ENCODE results near the gene COL11A2.

COL11A2 gene

GRCh38 chr6:33191383-33192104 is 723 bp downstream of the COL11A2 start:
- no peak for DNase-seq

- DNase-seq, result no peak
These were observed 1.7 kb downstream of the COL11A2 start for GRCh38 chr6:33190504-33191107.

- DNase-seq, result no peak
These were observed 2.4 kb downstream of the COL11A2 start for GRCh38 chr6:33189625-33190448.

GRCh38 chr6:33189164-33189563 is 3.1 kb downstream of the COL11A2 start:
- no peak for DNase-seq

GRCh38 chr6:33187809-33188208 is 4.5 kb downstream of the COL11A2 start:
- no peak for DNase-seq

GRCh38 chr6:33185654-33186187 is 6.5 kb downstream of the COL11A2 start:
- no peak for DNase-seq

GRCh38 chr6:33185190-33185589 is 7.1 kb downstream of the COL11A2 start:
- DNase-seq, result no peak

GRCh38 chr6:33183071-33183683 is 9.1 kb downstream of the COL11A2 start:
- no peak for DNase-seq

- no peak for DNase-seq
These were observed 11.1 kb downstream of the COL11A2 start for GRCh38 chr6:33181141-33181540.

- DNase-seq, result no peak
These were observed 13.4 kb downstream of the COL11A2 start for GRCh38 chr6:33178755-33179475.

- no peak for DNase-seq
These were observed 14.5 kb downstream of the COL11A2 start for GRCh38 chr6:33177552-33178446.

- no peak for DNase-seq
These were observed 15.4 kb downstream of the COL11A2 start for GRCh38 chr6:33176906-33177305.

- no peak for DNase-seq
These were observed 16.7 kb downstream of the COL11A2 start for GRCh38 chr6:33175436-33176069.

- no peak for DNase-seq
These were observed 17.5 kb downstream of the COL11A2 start for GRCh38 chr6:33174784-33175183.

GRCh38 chr6:33173535-33174180 is 18.6 kb downstream of the COL11A2 start:
- DNase-seq, result no peak

- no peak for DNase-seq
These were observed 19.4 kb downstream of the COL11A2 start for GRCh38 chr6:33172688-33173534.

- no peak for DNase-seq
These were observed 20.2 kb downstream of the COL11A2 start for GRCh38 chr6:33171880-33172687.

All from NCI-H1436 (cell line).